HG02759 (cell line): Measurements from ENCODE around the gene KLHDC7B.

Source experiments
- ATAC-seq: cut with Tn5 transposase; IDR thresholded peaks from one replicate; pipeline ENCODE4 v1.9.1; 2021; ENCODE audit warnings: mild to moderate bottlenecking, moderate library complexity; ENCODE audit not compliant: unreplicated experiment

Gene KLHDC7B

DNA sequence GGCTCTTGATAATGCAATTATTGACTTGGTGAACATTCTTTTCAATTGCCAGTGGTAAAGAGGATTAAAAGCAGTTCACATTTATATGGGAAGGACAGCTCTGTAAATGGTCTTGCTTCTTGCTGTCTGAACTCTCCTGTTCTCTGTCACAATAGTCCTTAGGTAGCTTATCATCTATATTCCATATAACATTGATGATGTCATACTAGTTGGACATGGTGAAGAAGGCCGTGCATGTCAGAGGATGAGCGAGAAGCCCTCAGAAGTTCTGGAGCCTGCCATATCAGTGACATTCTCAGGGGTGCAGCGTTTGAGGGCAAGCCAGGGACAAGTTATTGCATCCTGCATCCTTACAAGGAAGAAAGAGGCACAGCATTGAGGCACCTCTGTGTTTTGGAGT lies 39.5 kb downstream of the KLHDC7B start:
- ATAC-seq: no peak

DNA sequence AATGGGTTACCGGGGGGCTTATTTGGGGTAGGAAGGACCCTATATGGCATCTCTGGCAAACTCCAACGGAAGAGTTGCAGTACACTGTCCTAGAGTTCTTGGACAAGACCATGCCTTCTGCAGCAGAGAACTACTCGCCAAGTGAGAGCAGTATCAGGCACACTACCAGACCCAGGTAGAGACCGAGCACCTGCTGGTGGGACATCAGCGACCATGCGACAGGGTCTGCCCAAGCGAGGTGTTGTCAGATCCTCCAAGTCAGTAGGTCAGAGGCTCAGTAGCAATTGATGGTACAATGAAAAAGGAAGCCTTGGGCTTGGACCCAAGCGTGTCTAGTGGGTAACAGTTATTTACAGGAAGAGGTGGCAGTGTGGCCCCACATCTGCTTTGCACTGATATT lies 40.1 kb downstream of the KLHDC7B start:
- no peak for ATAC-seq

DNA sequence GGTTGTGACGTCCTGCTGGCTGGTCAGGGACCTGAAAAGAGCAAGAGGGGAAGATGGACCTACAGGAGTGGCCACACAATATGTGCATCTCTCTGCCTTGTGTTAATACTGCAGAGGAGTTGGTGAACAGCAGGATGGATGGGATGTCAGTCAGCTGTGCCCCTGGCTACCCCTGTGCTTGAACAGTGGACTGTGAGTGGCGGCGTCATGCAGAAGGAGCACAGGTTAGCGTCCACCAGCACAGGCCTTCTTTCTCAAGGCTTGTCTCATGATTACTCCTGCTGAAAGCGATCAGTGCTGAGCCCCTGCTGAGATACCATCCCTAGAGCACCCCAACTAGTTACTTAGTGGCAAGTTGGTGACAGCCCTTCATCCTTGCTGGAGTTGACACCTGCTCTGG lies 40.7 kb downstream of the KLHDC7B start:
- no peak for ATAC-seq

DNA sequence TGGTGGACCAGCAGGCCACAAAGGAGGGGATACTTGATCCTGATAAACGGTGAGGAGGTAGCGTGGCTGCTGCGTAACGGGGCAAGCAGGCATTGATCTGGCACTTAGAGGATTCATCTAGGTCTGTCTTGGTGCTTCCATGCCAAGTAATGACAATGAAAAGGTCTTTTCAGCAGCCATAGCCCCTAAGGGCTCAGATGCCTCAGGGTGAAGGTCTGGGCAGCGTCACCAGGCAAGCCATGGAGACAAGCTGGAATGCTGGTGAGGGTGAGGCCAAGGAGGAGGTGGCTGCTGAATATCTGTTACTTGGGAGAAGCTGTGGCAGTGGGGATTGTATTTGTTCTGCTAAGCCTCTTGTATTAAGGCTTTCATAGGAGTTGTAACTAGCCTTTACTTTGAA lies 41.7 kb downstream of the KLHDC7B start:
- ATAC-seq: no peak

DNA sequence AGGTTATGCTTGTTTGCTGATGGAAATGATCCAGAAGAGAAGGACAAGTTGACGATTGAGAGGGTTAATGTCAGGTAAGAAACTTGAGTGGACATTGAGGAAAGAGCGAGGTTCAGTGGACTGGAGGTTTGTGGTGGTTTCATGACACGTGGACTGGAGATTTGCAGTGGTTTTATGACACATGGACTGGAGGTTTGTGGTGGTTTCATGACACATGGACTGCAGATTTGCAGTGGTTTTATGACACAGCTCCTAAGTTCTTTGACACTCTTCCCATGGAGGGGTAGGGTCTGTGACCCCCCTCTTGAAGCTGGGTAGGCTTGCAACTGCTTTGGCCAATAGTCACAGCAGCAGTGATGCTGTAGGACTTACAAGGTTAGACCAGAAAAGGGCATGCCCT lies 49.5 kb downstream of the KLHDC7B start:
- no peak for ATAC-seq

DNA sequence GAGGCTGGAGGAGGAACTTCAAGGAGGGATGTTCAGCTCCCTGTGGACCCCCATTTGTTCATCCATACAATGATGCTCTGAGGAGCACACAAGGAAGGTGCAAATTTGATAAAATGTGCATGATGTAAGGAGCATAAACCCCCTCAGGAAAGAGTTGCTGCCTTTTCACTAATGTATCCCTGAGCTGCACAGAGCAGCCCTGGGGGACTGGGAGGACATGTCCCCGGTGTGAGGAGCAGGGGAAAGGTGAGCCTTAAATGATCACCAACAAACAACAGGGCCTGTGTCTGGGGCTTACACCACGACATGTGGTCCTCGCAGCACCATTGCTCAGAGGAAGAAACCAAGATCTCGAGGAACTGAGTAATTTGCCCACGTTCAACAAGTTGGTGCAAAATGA lies 51.4 kb downstream of the KLHDC7B start:
- ATAC-seq: no peak

DNA sequence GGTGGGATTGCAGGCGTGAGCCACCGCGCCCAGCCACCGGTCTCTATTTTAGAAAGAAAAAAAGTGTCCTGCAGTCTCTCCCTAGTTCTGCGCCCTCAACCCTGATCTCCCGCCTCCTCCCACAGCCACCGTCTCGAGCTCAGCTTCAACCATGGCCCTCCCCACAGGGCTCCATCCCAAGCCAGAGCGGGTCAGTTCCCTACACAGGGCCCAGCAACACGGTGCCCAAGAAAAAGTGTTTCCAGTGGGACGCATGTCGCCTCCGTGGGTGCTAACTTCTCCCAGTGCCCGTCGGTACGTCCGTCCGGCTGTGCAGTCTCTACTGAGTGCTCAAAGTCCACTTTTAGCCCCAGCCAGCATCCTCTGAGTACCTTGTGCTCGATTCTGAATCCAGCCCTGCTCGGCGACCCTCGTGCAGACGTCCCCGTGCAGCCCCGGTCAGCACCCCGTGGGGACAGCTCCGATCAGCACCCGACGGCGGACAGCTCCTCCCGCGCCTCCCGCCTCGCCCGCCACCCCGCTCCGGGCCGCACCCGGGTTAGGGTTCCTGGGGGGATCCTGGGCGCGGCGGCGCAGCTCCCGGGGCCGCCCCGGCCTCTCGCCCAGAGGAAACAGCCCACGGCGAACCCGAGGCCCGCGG lies 54.2 kb downstream of the KLHDC7B start:
- no peak for ATAC-seq

DNA sequence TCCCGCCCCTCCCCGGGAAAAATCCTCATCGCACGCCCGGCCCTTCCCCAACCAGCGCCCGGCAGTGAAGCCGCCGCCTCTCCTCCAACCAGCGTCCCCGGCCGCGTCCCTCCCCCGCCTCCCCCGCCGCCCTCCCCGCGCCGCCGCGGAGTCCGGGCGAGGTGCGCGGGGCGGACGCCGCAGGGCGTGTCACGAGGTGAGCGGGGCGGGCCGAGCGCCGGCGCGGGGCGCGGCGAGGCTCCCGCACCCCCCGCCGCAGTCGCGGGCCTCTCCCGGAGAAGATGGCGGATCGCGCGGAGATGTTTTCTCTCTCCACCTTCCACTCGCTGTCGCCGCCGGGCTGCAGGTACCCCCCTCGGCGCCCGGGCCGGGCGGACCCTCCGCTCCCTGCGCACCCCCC lies 54.8 kb downstream of the KLHDC7B start, which contains the start of gene MAPK8IP2:
Gene MAPK8IP2, plus strand, starts transcription at position 256 of the 400 bp plus-strand sequence. Its CDS starts 26 bp downstream, at position 282.
- no peak for ATAC-seq
